Mesothelial cell of epicardium (in vitro differentiated cells): ENCODE data around the gene THEM4. TPM values are rescaled to one million over a fixed set of nuclear protein-coding genes. Genes with fewer than 3 reads are reported as not detected.

Experiments used
- DNase-seq, 2 experiments: peaks; one replicate each; pipeline ENCODE4 v3.0.0; 2021; ENCODE audit warnings: low spot score in 2 of 2; ENCODE audit not compliant: unreplicated experiment in 2 of 2
- H3K27ac Mint-ChIP-seq: 2 replicates; pipeline ENCODE4 v1.8.0; 2021; ENCODE audit warnings: mixed read lengths
- H3K27me3 Mint-ChIP-seq: 2 replicates; pipeline ENCODE4 v1.8.0; 2021; ENCODE audit warnings: low read depth, mixed read lengths
- H3K36me3 Mint-ChIP-seq: 2 replicates; pipeline ENCODE4 v1.8.0; 2021; ENCODE audit warnings: mixed read lengths
- H3K4me1 Mint-ChIP-seq: 2 replicates; pipeline ENCODE4 v1.8.0; 2021; ENCODE audit warnings: mixed read lengths
- H3K4me3 Mint-ChIP-seq: 2 replicates; pipeline ENCODE4 v1.8.0; 2021; ENCODE audit warnings: mild to moderate bottlenecking, moderate library complexity, mixed read lengths
- H3K9me3 Mint-ChIP-seq: 2 replicates; pipeline ENCODE4 v1.8.0; 2021; ENCODE audit warnings: mixed read lengths
- total RNA-seq: library from RNA; stranded (reverse); gene quantifications from 3 replicates; pipeline ENCODE4 v1.2.1, GENCODE V29; 2021
- TF ChIP-seq, protein P1 (sequence below): fragments of 200-600 bp; sonication (generic); IDR thresholded peaks from one replicate; pipeline ENCODE4 v1.5.0; 2021; ENCODE audit warnings: antibody characterized with exemption; ENCODE audit not compliant: unreplicated experiment

The THEM4 gene
- total RNA-seq, 1 donor from 2014 or later = 24.3 TPM

GRCh38 chr1:151916726-151917370 is 7.5 kb upstream of the THEM4 start:
- Mint-ChIP-seq H3K27ac (no peak overlapping the region), H3K36me3 (no peaks in the 10 kb centered on the region), H3K9me3 (no peaks in the 10 kb centered on the region), H3K4me1 (peaks cover 6% of the 10 kb centered on the region), H3K27me3 (no peaks in the 10 kb centered on the region), H3K4me3 (no peak overlapping the region)
- TF ChIP-seq, protein P1, sequence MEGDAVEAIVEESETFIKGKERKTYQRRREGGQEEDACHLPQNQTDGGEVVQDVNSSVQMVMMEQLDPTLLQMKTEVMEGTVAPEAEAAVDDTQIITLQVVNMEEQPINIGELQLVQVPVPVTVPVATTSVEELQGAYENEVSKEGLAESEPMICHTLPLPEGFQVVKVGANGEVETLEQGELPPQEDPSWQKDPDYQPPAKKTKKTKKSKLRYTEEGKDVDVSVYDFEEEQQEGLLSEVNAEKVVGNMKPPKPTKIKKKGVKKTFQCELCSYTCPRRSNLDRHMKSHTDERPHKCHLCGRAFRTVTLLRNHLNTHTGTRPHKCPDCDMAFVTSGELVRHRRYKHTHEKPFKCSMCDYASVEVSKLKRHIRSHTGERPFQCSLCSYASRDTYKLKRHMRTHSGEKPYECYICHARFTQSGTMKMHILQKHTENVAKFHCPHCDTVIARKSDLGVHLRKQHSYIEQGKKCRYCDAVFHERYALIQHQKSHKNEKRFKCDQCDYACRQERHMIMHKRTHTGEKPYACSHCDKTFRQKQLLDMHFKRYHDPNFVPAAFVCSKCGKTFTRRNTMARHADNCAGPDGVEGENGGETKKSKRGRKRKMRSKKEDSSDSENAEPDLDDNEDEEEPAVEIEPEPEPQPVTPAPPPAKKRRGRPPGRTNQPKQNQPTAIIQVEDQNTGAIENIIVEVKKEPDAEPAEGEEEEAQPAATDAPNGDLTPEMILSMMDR = no peak
- DNase-seq = no peak

- Mint-ChIP-seq H3K27me3 (no peaks in the 10 kb centered on the region), H3K36me3 (no peaks in the 10 kb centered on the region), H3K27ac (no peak overlapping the region), H3K4me3 (no peak overlapping the region), H3K9me3 (no peaks in the 10 kb centered on the region), H3K4me1 (peaks cover 6% of the 10 kb centered on the region)
- no peak for DNase-seq
- TF ChIP-seq, protein P1 = no peak
Observed at GRCh38 chr1:151915061-151915686, 5.9 kb upstream of the THEM4 start.

DNA sequence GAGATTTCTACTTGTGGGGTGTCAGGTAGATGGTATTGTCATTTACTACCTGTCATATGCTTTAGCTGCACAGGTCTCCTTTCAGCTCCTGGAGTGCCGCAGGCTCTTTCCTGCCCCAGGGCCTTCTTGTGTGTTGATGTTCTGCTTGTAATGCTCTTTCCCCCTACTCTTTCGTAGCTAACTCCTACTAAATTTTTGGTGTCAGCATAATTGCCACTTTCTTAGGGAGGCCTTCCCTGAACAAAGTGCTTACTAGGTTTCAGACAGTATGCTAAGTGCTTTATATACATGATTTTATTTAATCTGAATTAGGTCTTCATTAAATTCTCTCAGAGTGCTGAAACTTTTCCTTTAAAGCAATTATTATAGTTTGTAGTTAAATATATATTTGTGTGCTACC is 4.8 kb upstream of the THEM4 start:
- no peaks in the 10 kb centered on the region for H3K9me3 Mint-ChIP-seq
- TF ChIP-seq, protein P1 = no peak
- peaks cover 10% of the 10 kb centered on the region for H3K4me1 Mint-ChIP-seq
- no peaks in the 10 kb centered on the region for H3K27me3 Mint-ChIP-seq
- no peak overlapping the region for H3K4me3 Mint-ChIP-seq
- no peaks in the 10 kb centered on the region for H3K36me3 Mint-ChIP-seq
- DNase-seq = no peak
- no peak overlapping the region for H3K27ac Mint-ChIP-seq

- H3K4me3 Mint-ChIP-seq = no peak overlapping the region
- H3K9me3 Mint-ChIP-seq = no peaks in the 10 kb centered on the region
Observed at GRCh38 chr1:151912973-151913372, 3.7 kb upstream of the THEM4 start.

DNA sequence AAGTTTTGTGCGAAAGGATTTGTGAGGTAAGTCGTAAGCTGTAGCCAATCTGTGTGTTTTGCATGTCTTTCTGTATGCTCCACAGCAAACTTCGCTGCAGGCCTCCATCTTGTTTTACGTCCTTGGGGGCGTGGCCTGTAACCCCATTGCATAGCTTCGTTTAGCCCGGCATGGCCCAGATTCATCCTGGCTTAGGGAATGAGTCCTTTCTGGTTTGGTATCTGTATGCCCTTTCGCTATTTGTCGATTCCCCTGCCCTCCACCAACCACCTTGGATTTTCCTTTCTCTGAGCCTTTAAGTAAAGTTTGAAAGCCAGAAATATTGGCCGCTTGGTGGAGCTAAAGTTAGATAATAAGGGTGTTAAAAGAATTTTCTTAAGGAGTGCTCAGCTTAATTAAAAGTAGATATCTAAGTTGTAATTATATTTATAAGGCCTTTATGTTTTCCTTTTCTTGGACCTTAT is 1.1 kb downstream of the THEM4 start:
- TF ChIP-seq, protein P1 = no peak
- Mint-ChIP-seq H3K4me3 (peak overlapping the region; percentile 82), H3K36me3 (peaks cover 31% of the 10 kb centered on the region), H3K27me3 (no peaks in the 10 kb centered on the region), H3K27ac (peak overlapping the region; percentile 51), H3K9me3 (peaks cover 16% of the 10 kb centered on the region), H3K4me1 (peaks cover 23% of the 10 kb centered on the region)
- DNase-seq = no peak

More at GRCh38 chr1:151912973-151913372, 3.7 kb upstream of the THEM4 start:
- H3K36me3 Mint-ChIP-seq = peaks cover 4% of the 10 kb centered on the region
- peaks cover 16% of the 10 kb centered on the region for H3K4me1 Mint-ChIP-seq
- DNase-seq = no peak
- H3K27me3 Mint-ChIP-seq = no peaks in the 10 kb centered on the region
- TF ChIP-seq, protein P1 = no peak
- H3K27ac Mint-ChIP-seq = no peak overlapping the region
